Right kidney (tissue), 1 donor: ENCODE measurements around the gene FAM216B.

ENCODE experiments used
- DNase-seq: peaks from one replicate; pipeline ENCODE4 v3.0.0-alpha.2; 2016

FAM216B gene

DNA sequence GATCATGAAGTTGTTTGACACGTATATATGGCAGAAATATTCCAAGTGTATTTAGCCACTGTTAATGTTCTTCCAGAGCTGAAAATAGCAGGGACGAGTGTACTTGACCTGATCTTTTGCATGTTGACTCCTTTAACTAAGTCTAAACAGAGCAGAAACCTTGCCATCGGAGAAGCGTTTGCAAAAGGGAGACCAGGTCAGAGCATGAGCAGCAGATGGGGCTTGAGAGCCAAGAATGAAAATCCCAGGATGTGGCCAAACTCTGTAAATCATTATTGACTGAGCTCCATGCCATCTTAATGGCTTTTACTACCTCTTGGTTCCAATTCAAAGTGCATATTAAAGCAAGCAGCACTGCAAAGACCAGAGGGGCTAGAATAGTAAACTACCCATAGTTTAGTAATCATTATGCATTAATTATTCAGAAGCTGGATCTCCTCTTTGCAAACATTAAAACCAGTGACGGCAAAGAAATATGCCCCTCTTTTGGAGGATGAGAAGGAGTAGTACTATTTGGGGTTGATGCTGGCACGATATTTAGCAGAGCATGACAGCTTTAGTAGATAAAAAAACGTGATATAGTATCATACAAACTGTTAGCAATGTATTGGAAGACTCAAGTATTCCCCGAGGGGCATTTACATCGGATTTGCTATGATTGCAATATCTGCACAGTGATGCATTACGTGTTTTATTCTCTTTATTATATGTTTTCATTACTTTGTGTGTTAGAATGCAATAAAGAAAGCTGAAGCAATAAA, 55.7 kb downstream of the FAM216B start:
- peak; percentile 9 for DNase-seq
